ENCODE measurements around the gene FOXD4L1.
"Not testable (repeated sequence)": the region's sequence is repeated elsewhere in the genome, so short reads cannot be mapped to it uniquely, and the experiment has no call there.

The FOXD4L1 gene

GRCh38 chr2:113527350-113528045 lies 29.0 kb downstream of the FOXD4L1 start:
- not testable (repeated sequence) for DNase-seq

GRCh38 chr2:113528126-113528525 lies 29.7 kb downstream of the FOXD4L1 start:
- DNase-seq: not testable (repeated sequence)

- not testable (repeated sequence) for DNase-seq
Measured at GRCh38 chr2:113528904-113529303, 30.4 kb downstream of the FOXD4L1 start.

- DNase-seq: not testable (repeated sequence)
Measured at GRCh38 chr2:113532991-113533390, 34.5 kb downstream of the FOXD4L1 start.

GRCh38 chr2:113536573-113536972 lies 38.1 kb downstream of the FOXD4L1 start:
- DNase-seq: not testable (repeated sequence)

GRCh38 chr2:113540834-113541203 lies 42.4 kb downstream of the FOXD4L1 start:
- not testable (repeated sequence) for DNase-seq

- DNase-seq: not testable (repeated sequence)
Measured at GRCh38 chr2:113541204-113541975, 42.9 kb downstream of the FOXD4L1 start.

GRCh38 chr2:113541976-113542485 lies 43.6 kb downstream of the FOXD4L1 start:
- DNase-seq: not testable (repeated sequence)

GRCh38 chr2:113542529-113542928 lies 44.1 kb downstream of the FOXD4L1 start:
- not testable (repeated sequence) for DNase-seq

Measured in stimulated activated naive CD4-positive, alpha-beta T cell treated with Interleukin-2 at 50 U/mL for 16 hours (primary cell).